HEK293T (cell line): ENCODE data around the gene MRPL4.
"Not testable (repeated sequence)": the region's sequence is repeated elsewhere in the genome, so short reads cannot be mapped to it uniquely, and the experiment has no call there.

Experiments used
- CTCF ChIA-PET: fragments of 350-600 bp; formaldehyde crosslinking; extraction: SDS; loops from one replicate; lab custom pipeline; 2021; ENCODE audit warnings: antibody characterized with exemption, inconsistent platforms; lab: Yijun Ruan, JAX
- POLR2A ChIA-PET: fragments of 350-600 bp; formaldehyde crosslinking; extraction: SDS; loops from one replicate; lab custom pipeline; 2020; ENCODE audit warnings: antibody characterized with exemption, inconsistent platforms; lab: Yijun Ruan, JAX
- DNase-seq: peaks from one replicate; pipeline ENCODE4 v3.0.0; 2012; ENCODE audit warnings: mixed read lengths; ENCODE audit errors: extremely low spot score
- ARNT ChIP-seq: fragments of 450-650 bp; IDR thresholded peaks from 2 replicates; pipeline ENCODE4 v1.6.1; 2017; ENCODE audit warnings: mild to moderate bottlenecking
- BHLHE40 ChIP-seq: fragments of 450-650 bp; IDR thresholded peaks from 2 replicates; pipeline ENCODE4 v1.6.1; 2016; ENCODE audit warnings: mild to moderate bottlenecking, moderate library complexity, borderline replicate concordance
- CTBP1 ChIP-seq: fragments of 450-650 bp; IDR thresholded peaks from 2 replicates; pipeline ENCODE4 v1.6.1; 2016; ENCODE audit warnings: borderline replicate concordance
- ELF4 ChIP-seq: fragments of 450-650 bp; IDR thresholded peaks from 2 replicates; pipeline ENCODE4 v1.6.1; 2017; ENCODE audit warnings: antibody characterized with exemption
- FOXA1 ChIP-seq: fragments of 450-650 bp; IDR thresholded peaks from 2 replicates; pipeline ENCODE4 v1.6.1; 2016; ENCODE audit warnings: mild to moderate bottlenecking
- FOXK2 ChIP-seq: fragments of 450-650 bp; IDR thresholded peaks from 2 replicates; pipeline ENCODE4 v1.6.1; 2016; ENCODE audit warnings: mild to moderate bottlenecking
- FOXM1 ChIP-seq: fragments of 450-650 bp; IDR thresholded peaks from 2 replicates; pipeline ENCODE4 v1.6.1; 2017; ENCODE audit warnings: mild to moderate bottlenecking, borderline replicate concordance
- HDGF ChIP-seq: fragments of 450-650 bp; IDR thresholded peaks from 2 replicates; pipeline ENCODE4 v1.6.1; 2017; ENCODE audit warnings: antibody characterized with exemption, borderline replicate concordance
- L3MBTL2 ChIP-seq: fragments of 450-650 bp; conservative IDR thresholded peaks from 2 replicates; pipeline ENCODE4 v1.6.1; 2016; ENCODE audit warnings: mild to moderate bottlenecking
- LEF1 ChIP-seq: fragments of 450-650 bp; IDR thresholded peaks from 2 replicates; pipeline ENCODE4 v1.6.1; 2017; ENCODE audit warnings: mild to moderate bottlenecking, borderline replicate concordance
- NFRKB ChIP-seq: fragments of 450-650 bp; IDR thresholded peaks from 2 replicates; pipeline ENCODE4 v1.6.1; 2016; ENCODE audit warnings: mild to moderate bottlenecking, moderate library complexity
- PKNOX1 ChIP-seq: fragments of 450-650 bp; IDR thresholded peaks from 2 replicates; pipeline ENCODE4 v1.6.1; 2016
- SP1 ChIP-seq: fragments of 450-650 bp; IDR thresholded peaks from 2 replicates; pipeline ENCODE4 v1.6.1; 2017
- SUZ12 ChIP-seq: fragments of 450-650 bp; IDR thresholded peaks from 2 replicates; pipeline ENCODE4 v1.6.1; 2016; ENCODE audit warnings: mild to moderate bottlenecking
- TARDBP ChIP-seq: fragments of 450-650 bp; IDR thresholded peaks from 2 replicates; pipeline ENCODE4 v1.6.1; 2016
- ZNF384 ChIP-seq: fragments of 450-650 bp; IDR thresholded peaks from 2 replicates; pipeline ENCODE4 v1.6.1; 2016

MRPL4 gene

DNA sequence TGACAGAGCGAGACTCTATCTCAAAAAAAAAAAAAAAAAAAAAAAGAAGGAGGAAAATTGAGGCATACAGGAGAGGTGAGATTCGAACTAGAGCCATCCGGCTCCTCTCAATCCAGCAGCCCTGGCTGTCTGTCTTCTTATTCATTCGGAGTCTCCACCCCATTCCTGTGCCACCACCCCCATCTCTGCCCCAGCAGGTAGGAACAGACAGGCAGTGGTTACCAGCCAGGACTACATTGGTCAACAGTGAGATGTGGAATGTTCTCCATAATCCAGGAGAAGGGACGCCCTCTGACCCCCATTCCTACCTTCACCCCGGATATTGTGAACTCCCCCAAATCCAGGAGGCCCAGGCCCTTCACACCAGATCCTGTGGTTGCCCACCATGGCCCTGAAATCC lies 14.3 kb upstream of the MRPL4 start:
- no peak for TF ChIP-seq L3MBTL2
- TF ChIP-seq FOXK2: no peak
- TF ChIP-seq CTBP1: no peak
- no peak for TF ChIP-seq ELF4
- TF ChIP-seq PKNOX1: no peak
- no peak for TF ChIP-seq SP1
- no peak for TF ChIP-seq SUZ12
- TF ChIP-seq FOXM1: no peak
- TF ChIP-seq HDGF: no peak
- TF ChIP-seq NFRKB: no peak
- TF ChIP-seq FOXA1: no peak
- TF ChIP-seq BHLHE40: no peak
- TF ChIP-seq ARNT: no peak
- TF ChIP-seq LEF1: no peak
- no peak for TF ChIP-seq ZNF384
- TF ChIP-seq TARDBP: no peak
- ChIA-PET CTCF (no interaction called here), POLR2A (no interaction called here)
- no peak for DNase-seq

DNA sequence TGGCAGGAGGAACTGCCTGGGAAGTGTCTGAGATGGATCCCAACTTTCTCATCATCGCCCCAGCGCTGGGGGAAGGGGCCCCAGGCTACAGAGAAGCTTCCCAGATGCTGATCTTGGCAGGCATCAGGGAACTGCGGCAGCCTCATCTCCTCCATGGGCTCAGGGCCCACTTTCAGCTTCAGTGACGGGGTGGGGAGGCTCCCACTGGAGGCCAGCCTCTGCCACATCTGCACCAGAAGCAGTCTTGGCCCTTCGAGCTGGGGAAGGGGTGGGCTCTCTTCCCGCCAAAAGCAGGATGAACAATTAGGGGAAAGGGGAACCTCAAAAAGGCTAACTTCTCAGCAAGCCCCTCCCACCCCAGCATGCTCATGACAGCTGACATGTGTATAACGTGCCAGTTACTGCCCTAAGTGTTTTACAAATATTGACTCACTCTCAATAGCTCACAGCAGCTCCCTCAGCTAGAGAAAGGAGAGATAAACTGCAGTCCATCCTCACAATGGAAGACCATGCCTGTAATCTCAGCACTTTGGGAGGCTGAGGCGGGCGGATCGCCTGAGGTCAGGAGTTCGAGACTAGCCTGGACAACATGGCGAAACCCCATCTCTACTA lies 13.7 kb upstream of the MRPL4 start:
- ChIA-PET POLR2A (no interaction called here), CTCF (interaction anchor here (1.7 kb wide), 1 partner anchor 10 kb away, joined by 6 read pairs; no protein-coding TSS in a partner anchor)
- TF ChIP-seq ZNF384: no peak
- no peak for TF ChIP-seq ELF4
- TF ChIP-seq HDGF: no peak
- no peak for TF ChIP-seq ARNT
- no peak for TF ChIP-seq SP1
- TF ChIP-seq L3MBTL2: no peak
- TF ChIP-seq FOXA1: no peak
- TF ChIP-seq CTBP1: no peak
- no peak for TF ChIP-seq PKNOX1
- no peak for TF ChIP-seq BHLHE40
- TF ChIP-seq FOXK2: no peak
- TF ChIP-seq NFRKB: no peak
- TF ChIP-seq SUZ12: no peak
- no peak for TF ChIP-seq FOXM1
- no peak for TF ChIP-seq TARDBP
- TF ChIP-seq LEF1: no peak
- no peak for DNase-seq

DNA sequence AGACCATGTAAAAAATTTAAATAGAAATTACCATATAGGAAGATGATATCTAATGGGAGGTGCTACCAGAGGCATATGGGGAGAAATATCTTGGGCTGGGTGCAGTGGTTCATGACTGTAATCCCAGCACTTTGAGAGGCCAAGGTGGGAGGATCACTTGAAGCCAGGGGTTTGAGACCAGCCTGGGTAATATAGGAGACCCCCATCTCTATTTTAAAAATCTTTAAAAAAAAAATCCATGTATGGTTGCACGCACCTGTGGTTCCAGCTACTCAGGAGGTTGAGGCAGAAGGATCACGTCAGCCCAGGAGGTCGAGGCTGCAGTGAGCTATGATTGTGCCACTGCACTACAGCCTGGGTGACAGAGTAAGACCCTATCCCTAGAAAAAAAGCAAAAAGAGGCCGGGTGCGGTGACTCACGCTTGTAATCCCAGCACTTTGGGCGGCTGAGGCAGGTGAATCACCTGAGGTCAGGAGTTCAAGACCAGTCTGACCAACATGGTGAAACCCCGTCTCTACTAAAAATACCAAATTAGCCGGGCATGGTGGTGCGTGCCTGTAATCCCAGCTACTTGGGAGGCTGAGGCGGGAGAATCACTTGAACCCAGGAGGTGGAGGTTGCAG lies 10.1 kb upstream of the MRPL4 start:
- POLR2A ChIA-PET: interaction anchor here (1.5 kb wide), 1 partner anchor 11 kb away, joined by 5 read pairs; the partner anchor contains the start of gene S1PR2
- CTCF ChIA-PET, DNase-seq: not testable (repeated sequence)

GRCh38 chr19:10243606-10244005 lies 8.4 kb upstream of the MRPL4 start:
- CTCF ChIA-PET: no interaction called here

DNA sequence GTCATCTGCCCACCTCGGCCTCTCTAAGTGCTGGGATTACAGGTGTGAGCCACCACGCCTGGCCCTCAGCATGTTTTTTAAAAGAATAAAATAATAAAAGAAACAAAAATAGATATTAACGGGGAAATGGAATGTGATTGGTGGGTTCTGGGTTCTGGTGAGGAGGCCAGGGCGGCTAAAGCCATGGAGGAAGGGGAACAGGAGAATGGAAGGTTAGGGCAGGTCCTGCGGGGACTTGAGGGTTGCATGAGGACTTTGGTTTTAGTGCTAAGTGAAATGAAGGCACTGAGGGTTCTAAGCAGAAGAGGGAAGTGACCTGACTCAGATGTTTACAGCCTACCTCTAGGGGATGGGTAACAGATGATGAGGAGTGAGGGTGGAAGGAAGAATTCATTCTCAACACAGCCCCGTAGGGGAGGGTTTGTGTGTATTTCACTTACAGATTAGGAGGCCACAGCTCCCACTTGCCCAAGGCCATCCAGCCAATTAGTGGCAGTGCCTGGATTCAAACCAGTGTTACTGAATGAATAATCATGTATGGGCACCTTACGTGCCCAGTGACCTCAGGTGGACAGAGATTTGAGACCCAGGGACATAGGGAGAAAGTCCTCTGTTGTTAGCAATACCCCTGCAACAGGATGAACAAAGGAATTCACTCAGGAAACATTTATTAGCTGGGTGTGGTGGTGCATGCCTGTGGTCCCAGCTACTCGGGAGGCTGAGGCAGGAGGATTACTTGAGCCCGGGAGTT lies 6.7 kb upstream of the MRPL4 start:
- ChIA-PET CTCF (interaction anchor here (0.7 kb wide), 1 partner anchor 619 kb away, joined by 4 read pairs; no protein-coding TSS in a partner anchor), POLR2A (interaction anchor here (1.1 kb wide), 1 partner anchor 88 kb away, joined by 3 read pairs; the partner anchor contains the start of gene RAVER1)
- TF ChIP-seq NFRKB (no peak), ARNT (no peak), TARDBP (no peak), PKNOX1 (no peak), BHLHE40 (no peak), FOXA1 (no peak), ELF4 (no peak), CTBP1 (no peak), L3MBTL2 (no peak), FOXM1 (no peak), SUZ12 (no peak), LEF1 (no peak)

More at GRCh38 chr19:10243606-10244005, 8.4 kb upstream of the MRPL4 start:
- TF ChIP-seq CTBP1 (no peak), SUZ12 (no peak), FOXK2 (no peak), NFRKB (no peak)
- POLR2A ChIA-PET: no interaction called here
- DNase-seq: no peak

DNA sequence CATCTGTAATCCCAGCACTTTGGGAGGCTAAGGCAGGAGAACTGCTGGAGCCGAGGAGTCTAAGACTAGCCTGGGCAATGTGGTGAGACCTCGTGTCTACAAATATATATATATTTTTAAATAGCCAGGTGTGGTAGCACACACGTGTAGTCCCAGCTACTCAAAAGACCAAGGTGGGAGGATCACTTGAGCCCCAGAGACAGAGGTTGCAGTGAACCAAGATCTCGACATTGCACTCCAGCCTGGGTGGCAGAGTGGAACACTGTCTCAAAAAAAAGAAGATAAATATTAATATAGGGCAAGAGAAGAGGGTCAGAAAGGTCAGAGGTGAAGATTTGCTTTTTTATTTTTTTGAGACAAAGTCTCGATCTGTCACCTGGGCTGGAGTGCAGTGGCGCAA lies 5.5 kb upstream of the MRPL4 start:
- CTCF ChIA-PET: interaction anchor here (0.7 to 0.9 kb wide), 2 partner anchors 20 to 618 kb away, joined by 3 to 4 read pairs; no protein-coding TSS in a partner anchor

More for the DNA sequence above, 6.7 kb upstream of the MRPL4 start:
- no peak for DNase-seq

More for the DNA sequence above, 5.5 kb upstream of the MRPL4 start:
- no peak for TF ChIP-seq PKNOX1
- TF ChIP-seq ZNF384: no peak
- no peak for TF ChIP-seq SP1
- TF ChIP-seq ELF4: no peak
- POLR2A ChIA-PET: interaction anchor here (1.1 kb wide), 1 partner anchor 87 kb away, joined by 3 read pairs; the partner anchor contains the start of gene RAVER1
- no peak for DNase-seq
